Measurements from ENCODE around the gene TAF1L.
A peak's percentile ranks its signal among the peaks of the same experiment; 100 is the strongest.

Gene TAF1L

GRCh38 chr9:32581512-32582143, 53.8 kb downstream of the TAF1L start:
- Histone ChIP-seq H3K4me1 (no peaks in the 10 kb centered on the region), H3K79me2 (no peaks in the 10 kb centered on the region), H3K36me3 (ENCODE audit: control insufficient read depth, insufficient read depth, low read length) (no peaks in the 10 kb centered on the region), H2AFZ (no peak overlapping the region), H3K4me2 (ENCODE audit: low read length) (no peak overlapping the region), H3K27me3 (ENCODE audit: control insufficient read depth, insufficient read depth, low read length) (no peaks in the 10 kb centered on the region), H3K4me3 (ENCODE audit: low read depth, low read length) (no peak overlapping the region), H3K9ac (no peak overlapping the region), H3K27ac (no peak overlapping the region), H3K9me3 (ENCODE audit: control insufficient read depth, low read length) (no peaks in the 10 kb centered on the region)
- peak; percentile 36 for TF ChIP-seq CTCF (IDR thresholded peaks at IDR 0.05)

GRCh38 chr9:32580631-32581300, 54.7 kb downstream of the TAF1L start:
- Histone ChIP-seq H3K27ac (no peak overlapping the region), H3K4me1 (no peaks in the 10 kb centered on the region), H3K27me3 (ENCODE audit: control insufficient read depth, insufficient read depth, low read length) (no peaks in the 10 kb centered on the region), H3K4me3 (ENCODE audit: low read depth, low read length) (no peak overlapping the region), H3K79me2 (no peaks in the 10 kb centered on the region), H3K4me2 (ENCODE audit: low read length) (no peak overlapping the region), H3K36me3 (ENCODE audit: control insufficient read depth, insufficient read depth, low read length) (no peaks in the 10 kb centered on the region), H2AFZ (no peak overlapping the region), H3K9me3 (ENCODE audit: control insufficient read depth, low read length) (no peaks in the 10 kb centered on the region), H3K9ac (no peak overlapping the region)
- no peak for TF ChIP-seq CTCF (IDR thresholded peaks at IDR 0.05)

GRCh38 chr9:32579706-32580331, 55.6 kb downstream of the TAF1L start:
- Histone ChIP-seq H3K4me2 (ENCODE audit: low read length) (no peak overlapping the region), H2AFZ (no peak overlapping the region), H3K27ac (no peak overlapping the region), H3K9ac (no peak overlapping the region), H3K9me3 (ENCODE audit: control insufficient read depth, low read length) (no peaks in the 10 kb centered on the region), H3K79me2 (no peaks in the 10 kb centered on the region), H3K4me1 (no peaks in the 10 kb centered on the region), H3K4me3 (ENCODE audit: low read depth, low read length) (peak overlapping the region; percentile 2), H3K27me3 (ENCODE audit: control insufficient read depth, insufficient read depth, low read length) (no peaks in the 10 kb centered on the region), H3K36me3 (ENCODE audit: control insufficient read depth, insufficient read depth, low read length) (no peaks in the 10 kb centered on the region)
- TF ChIP-seq CTCF (IDR thresholded peaks at IDR 0.05), result peak; percentile 78

Measured in parathyroid adenoma (tissue), 2 donors.